Measurements from ENCODE around the gene B4GALNT4. TPM values are rescaled to one million over a fixed set of nuclear protein-coding genes. Genes with fewer than 3 reads are reported as not detected.

The B4GALNT4 gene
- total and polyA plus RNA-seq, 2 of the 8 experiments (the other 6 are each of a cell fraction or from before 2014, with no cell fraction given) = 40.9 to 76.3 TPM

DNA sequence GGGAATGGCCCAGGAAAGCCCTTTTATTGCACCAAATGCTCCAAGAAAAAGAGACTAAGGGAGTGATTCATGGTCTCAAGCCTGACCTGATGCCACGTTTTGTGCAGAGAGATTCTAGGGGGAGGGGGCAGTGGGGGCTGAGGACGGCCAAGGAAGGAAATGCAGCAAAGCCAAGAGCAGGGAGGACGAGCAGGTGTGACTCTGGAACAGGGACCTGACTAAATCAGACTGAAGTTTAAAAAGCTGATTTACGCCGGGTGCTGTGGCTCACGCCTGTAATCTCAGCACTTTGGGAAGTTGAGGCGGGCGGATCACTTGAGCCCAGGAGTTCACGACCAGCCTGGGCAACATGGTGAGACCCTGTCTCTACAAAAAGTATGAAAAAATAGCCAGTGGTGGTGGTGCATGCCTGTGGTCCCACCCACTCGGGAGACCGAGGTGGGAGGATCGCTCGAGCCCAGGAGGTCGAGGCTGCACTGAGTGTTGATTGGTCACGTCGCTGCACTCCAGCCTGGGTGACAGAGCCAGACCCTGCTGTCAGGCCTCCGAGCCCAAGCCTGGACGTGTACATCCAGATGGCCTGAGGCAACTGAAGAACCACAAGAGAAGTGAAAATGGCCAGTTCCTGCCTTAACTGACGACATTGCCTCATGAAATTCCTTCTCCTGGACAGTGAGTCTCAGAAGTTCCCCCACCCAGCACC lies 37.8 kb upstream of the B4GALNT4 start:
- POLR2A ChIA-PET (ENCODE audit: partially characterized antibody) = interaction anchor here (1.1 to 2.6 kb wide), 3 partner anchors 8 to 24 kb away, joined by 4 to 11 read pairs (median 8); no protein-coding TSS in a partner anchor
- FAIRE-seq = no peak

More for the DNA sequence above, 37.8 kb upstream of the B4GALNT4 start:
- Histone ChIP-seq H3K4me2 (ENCODE audit: insufficient read depth in 1 of 2, low read depth in 2 of 2, low read length in 2 of 2) (no peak overlapping the region), H3K9me3 (ENCODE audit: insufficient read depth in 2 of 2, low read depth in 1 of 2, low read length in 1 of 2) (peaks cover 10 to 11% of the 10 kb centered on the region in 2 experiments; a peak in 3 of 4 replicates), H3K4ac (replicated peaks; ENCODE audit: insufficient read length, low read depth, low read length) (no peak overlapping the region), H4K91ac (replicated peaks; ENCODE audit: insufficient read length, low read length) (no peak overlapping the region), H2AK5ac (ENCODE audit: low read depth, low read length) (peak overlapping the region; percentile 83; the same call in 1 of the 2 replicates), H2BK5ac (ENCODE audit: low read depth, low read length) (peak overlapping the region; percentile 75; the same call in 1 of the 2 replicates), H3K14ac (ENCODE audit: insufficient read length) (no peak overlapping the region), H3K36me3 (ENCODE audit: control insufficient read depth in 2 of 4, insufficient read depth in 4 of 4, low read length in 3 of 4) (no peaks in the 10 kb centered on the region), H2BK20ac (ENCODE audit: low read length) (peak overlapping the region; percentile 29; the same call in 1 of the 2 replicates), H2BK120ac (replicated peaks; ENCODE audit: low read depth, low read length) (no peak overlapping the region), H3K79me1 (ENCODE audit: low read depth, low read length) (no peaks in the 10 kb centered on the region), H3K56ac (replicated peaks; ENCODE audit: insufficient read length, low read depth, low read length) (no peak overlapping the region), H4K20me1 (replicated peaks in 1 of 2; ENCODE audit: control insufficient read depth in 1 of 2, insufficient read depth in 2 of 2, low read length in 2 of 2) (no peaks in the 10 kb centered on the region), H4K8ac (ENCODE audit: extremely low read depth, insufficient read depth, low read length) (no peak overlapping the region), H3K27me3 (replicated peaks in 1 of 4; ENCODE audit: control insufficient read depth in 3 of 4, extremely low read depth in 1 of 4, insufficient read depth in 3 of 4, low read length in 3 of 4) (no peaks in the 10 kb centered on the region), H3K18ac (ENCODE audit: extremely low read depth, low read length) (no peak overlapping the region; the same call in 1 of the 2 replicates), H3K79me2 (ENCODE audit: control insufficient read depth in 1 of 2, insufficient read depth in 2 of 2, low read length in 2 of 2) (no peaks in the 10 kb centered on the region), H3K27ac (ENCODE audit: low read depth, low read length) (no peak overlapping the region), H3K23me2 (ENCODE audit: low read depth, low read length) (no peaks in the 10 kb centered on the region), H4K5ac (ENCODE audit: insufficient read length, low read depth, low read length) (no peak overlapping the region), H2BK15ac (ENCODE audit: low read length) (peak overlapping the region; percentile 99; the same call in 1 of the 2 replicates), H3K9ac (replicated peaks in 1 of 4; ENCODE audit: extremely low read depth in 1 of 4, low read depth in 3 of 4, low read length in 3 of 4) (no peak overlapping the region), H3K23ac (ENCODE audit: insufficient read length) (no peak overlapping the region), H2BK12ac (ENCODE audit: low read depth, low read length) (peak overlapping the region; percentile 40; the same call in 1 of the 2 replicates), H2AFZ (ENCODE audit: low read length) (no peak overlapping the region), H3K4me1 (replicated peaks in 1 of 4; ENCODE audit: control insufficient read depth in 3 of 4, insufficient read depth in 4 of 4, low read length in 3 of 4) (peaks cover 4 to 23% (median 20%) of the 10 kb centered on the region in 4 experiments), H3K4me3 (ENCODE audit: extremely low read depth in 1 of 4, insufficient read depth in 2 of 4, low read depth in 3 of 4, low read length in 4 of 4) (no peak overlapping the region)
- 91% methylated on average over 18 of the region's 19 CpGs; no CpG with 5 or more reads in 1 of the 2 experiments for WGBS, 2 experiments (ENCODE audit: extremely low coverage in 1 of 2, insufficient coverage in 1 of 2, insufficient read length in 1 of 2, insufficient replicate concordance in 2 of 2, low coverage in 1 of 2, low lambda C conversion rate in 2 of 2, missing lambda C conversion rate in 1 of 2)
- CTCF ChIA-PET (ENCODE audit: partially characterized antibody) = interaction anchor here (1.1 to 3.9 kb wide), 6 partner anchors 15 to 81 kb away, joined by 4 to 12 read pairs (median 9); no protein-coding TSS in a partner anchor
- TF ChIP-seq CBX5 (IDR thresholded peaks at IDR 0.05; ENCODE audit: low read depth, low read length) (no peak), MAFK (IDR thresholded peaks at IDR 0.05; ENCODE audit: low read depth, low read length) (no peak), BRCA1 (IDR thresholded peaks at IDR 0.05; ENCODE audit: low read depth, low read length) (no peak)
- TF ChIP-seq, protein P1, sequence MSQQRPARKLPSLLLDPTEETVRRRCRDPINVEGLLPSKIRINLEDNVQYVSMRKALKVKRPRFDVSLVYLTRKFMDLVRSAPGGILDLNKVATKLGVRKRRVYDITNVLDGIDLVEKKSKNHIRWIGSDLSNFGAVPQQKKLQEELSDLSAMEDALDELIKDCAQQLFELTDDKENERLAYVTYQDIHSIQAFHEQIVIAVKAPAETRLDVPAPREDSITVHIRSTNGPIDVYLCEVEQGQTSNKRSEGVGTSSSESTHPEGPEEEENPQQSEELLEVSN (IDR thresholded peaks at IDR 0.05) = no peak
- no peak for DNase-seq (ENCODE audit: low read depth in 1 of 2, low spot score in 2 of 2)

Data from H1 (cell line).